ENCODE data around the gene SLC24A4.

The SLC24A4 gene

DNA sequence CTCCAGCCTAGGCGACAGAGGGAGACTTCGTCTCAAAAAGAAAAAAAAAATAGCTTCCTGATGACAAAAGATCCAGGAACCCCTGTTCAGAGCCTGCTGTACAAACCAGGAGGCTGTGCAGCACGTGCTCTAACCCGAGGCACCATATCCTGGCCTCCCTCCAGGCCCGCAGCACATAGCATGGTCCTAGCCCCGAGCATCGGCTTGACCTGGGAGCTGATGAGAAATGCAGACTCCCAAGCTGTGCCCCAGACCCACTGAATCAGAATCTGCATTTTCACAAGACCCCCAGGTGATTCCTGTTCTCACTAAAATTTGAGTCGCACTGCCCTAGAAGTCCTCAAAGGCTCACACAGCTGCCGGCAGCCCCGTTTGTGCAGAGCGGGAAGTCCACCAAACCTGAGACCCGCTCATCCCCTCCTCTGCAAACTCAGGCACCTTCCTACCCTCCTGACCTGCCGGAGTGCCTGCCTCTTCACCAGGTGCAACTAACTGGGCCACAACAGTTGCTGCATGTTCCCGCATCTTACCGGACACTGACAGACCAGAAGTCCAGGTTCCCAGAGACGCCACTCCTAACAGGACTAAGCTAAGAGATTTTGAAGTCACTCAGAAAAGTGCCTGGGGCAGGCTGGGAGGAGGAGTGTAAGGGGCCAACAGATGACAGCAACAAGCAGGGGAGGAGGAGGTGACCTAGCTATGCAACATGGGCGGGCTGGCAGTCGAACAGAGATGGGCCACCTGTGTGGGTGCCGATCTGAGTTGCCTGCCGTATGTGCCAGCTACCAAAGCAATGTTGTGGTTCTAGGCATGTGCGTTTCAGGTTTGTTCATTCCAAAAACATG lies 166.7 kb downstream of the SLC24A4 start:
- no peaks in the 10 kb centered on the region for H3K27me3 Mint-ChIP-seq
- no peaks in the 10 kb centered on the region for H3K9me3 Mint-ChIP-seq
- H3K36me3 Mint-ChIP-seq (ENCODE audit: insufficient read depth) = no peaks in the 10 kb centered on the region
- no peak overlapping the region for H3K27ac Mint-ChIP-seq (ENCODE audit: low read depth)
- H3K4me1 Mint-ChIP-seq = no peaks in the 10 kb centered on the region
- DNase-seq (ENCODE audit: low spot score in 2 of 2) = no peak
- no peak for ATAC-seq (replicated peaks; ENCODE audit: extremely low read depth, poor library complexity, severe bottlenecking)
- no peak overlapping the region for H3K4me3 Mint-ChIP-seq

DNA sequence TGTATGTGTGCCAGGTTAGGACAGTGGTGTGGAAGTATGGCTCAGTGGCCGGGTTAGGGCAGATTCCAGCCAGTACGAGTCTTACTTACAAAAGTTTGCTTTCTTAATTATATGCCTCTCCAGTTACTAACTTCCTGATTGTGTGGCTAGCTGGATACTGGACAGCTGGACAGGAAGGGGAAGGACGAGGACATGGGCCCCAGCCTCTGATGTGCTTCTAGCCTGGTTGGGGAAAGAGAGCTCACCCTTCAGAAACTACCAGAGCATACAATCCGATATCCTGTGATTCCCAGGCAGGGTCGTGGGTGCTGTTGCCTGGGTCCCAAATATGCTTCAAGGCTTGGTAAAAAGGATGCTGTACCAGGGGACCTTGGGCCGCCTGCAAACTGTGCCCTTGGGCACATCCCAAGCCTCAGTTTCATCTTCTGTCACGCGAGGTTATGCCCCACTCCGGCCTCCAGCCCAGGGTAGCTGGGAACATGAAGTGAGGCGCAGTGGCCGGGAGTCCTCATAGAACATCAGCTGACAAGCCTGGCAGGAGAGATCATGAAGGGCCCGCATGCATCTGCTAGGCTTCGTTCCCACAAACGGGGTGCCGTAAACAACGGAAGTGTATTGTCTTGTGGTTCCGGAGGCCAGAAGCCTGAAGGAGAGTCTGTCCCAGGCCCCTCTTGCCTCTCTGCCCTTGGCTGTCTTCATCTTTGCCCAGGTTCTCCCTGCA lies 167.4 kb downstream of the SLC24A4 start:
- DNase-seq (ENCODE audit: low spot score in 2 of 2) (no peak), ATAC-seq (replicated peaks; ENCODE audit: extremely low read depth, poor library complexity, severe bottlenecking) (no peak)
- H3K9me3 Mint-ChIP-seq = no peaks in the 10 kb centered on the region
- H3K36me3 Mint-ChIP-seq (ENCODE audit: insufficient read depth) = no peaks in the 10 kb centered on the region
- H3K27ac Mint-ChIP-seq (ENCODE audit: low read depth) = no peak overlapping the region
- no peak overlapping the region for H3K4me3 Mint-ChIP-seq
- H3K4me1 Mint-ChIP-seq = no peaks in the 10 kb centered on the region
- H3K27me3 Mint-ChIP-seq = no peaks in the 10 kb centered on the region

- no peaks in the 10 kb centered on the region for H3K9me3 Mint-ChIP-seq
- H3K4me3 Mint-ChIP-seq = no peak overlapping the region
- H3K36me3 Mint-ChIP-seq (ENCODE audit: insufficient read depth) = no peaks in the 10 kb centered on the region
- H3K27me3 Mint-ChIP-seq = no peaks in the 10 kb centered on the region
- DNase-seq (ENCODE audit: low spot score in 2 of 2) (no peak), ATAC-seq (replicated peaks; ENCODE audit: extremely low read depth, poor library complexity, severe bottlenecking) (no peak)
- H3K27ac Mint-ChIP-seq (ENCODE audit: low read depth) = no peak overlapping the region
- H3K4me1 Mint-ChIP-seq = no peaks in the 10 kb centered on the region
Observed at GRCh38 chr14:92491782-92492181, 168.8 kb downstream of the SLC24A4 start.

GRCh38 chr14:92492258-92492657 lies 169.3 kb downstream of the SLC24A4 start:
- Mint-ChIP-seq H3K4me1 (no peaks in the 10 kb centered on the region), H3K36me3 (ENCODE audit: insufficient read depth) (no peaks in the 10 kb centered on the region)

GRCh38 chr14:92493024-92493423 lies 170.1 kb downstream of the SLC24A4 start:
- H3K9me3 Mint-ChIP-seq = no peaks in the 10 kb centered on the region

More at GRCh38 chr14:92492258-92492657, 169.3 kb downstream of the SLC24A4 start:
- Mint-ChIP-seq H3K4me3 (no peak overlapping the region), H3K27me3 (no peaks in the 10 kb centered on the region), H3K9me3 (no peaks in the 10 kb centered on the region), H3K27ac (ENCODE audit: low read depth) (no peak overlapping the region)
- no peak for ATAC-seq (replicated peaks; ENCODE audit: extremely low read depth, poor library complexity, severe bottlenecking)
- no peak for DNase-seq (ENCODE audit: low spot score in 2 of 2)

GRCh38 chr14:92493492-92493891 lies 170.5 kb downstream of the SLC24A4 start:
- Mint-ChIP-seq H3K9me3 (no peaks in the 10 kb centered on the region), H3K27me3 (no peaks in the 10 kb centered on the region), H3K27ac (ENCODE audit: low read depth) (no peak overlapping the region), H3K36me3 (ENCODE audit: insufficient read depth) (no peaks in the 10 kb centered on the region), H3K4me3 (no peak overlapping the region), H3K4me1 (no peaks in the 10 kb centered on the region)
- ATAC-seq (replicated peaks; ENCODE audit: extremely low read depth, poor library complexity, severe bottlenecking) (no peak), DNase-seq (ENCODE audit: low spot score in 2 of 2) (no peak)

More at GRCh38 chr14:92493024-92493423, 170.1 kb downstream of the SLC24A4 start:
- H3K27ac Mint-ChIP-seq (ENCODE audit: low read depth) = no peak overlapping the region
- no peak for DNase-seq (ENCODE audit: low spot score in 2 of 2)
- no peaks in the 10 kb centered on the region for H3K36me3 Mint-ChIP-seq (ENCODE audit: insufficient read depth)
- no peak overlapping the region for H3K4me3 Mint-ChIP-seq
- H3K27me3 Mint-ChIP-seq = no peaks in the 10 kb centered on the region
- no peak for ATAC-seq (replicated peaks; ENCODE audit: extremely low read depth, poor library complexity, severe bottlenecking)
- no peaks in the 10 kb centered on the region for H3K4me1 Mint-ChIP-seq

DNA sequence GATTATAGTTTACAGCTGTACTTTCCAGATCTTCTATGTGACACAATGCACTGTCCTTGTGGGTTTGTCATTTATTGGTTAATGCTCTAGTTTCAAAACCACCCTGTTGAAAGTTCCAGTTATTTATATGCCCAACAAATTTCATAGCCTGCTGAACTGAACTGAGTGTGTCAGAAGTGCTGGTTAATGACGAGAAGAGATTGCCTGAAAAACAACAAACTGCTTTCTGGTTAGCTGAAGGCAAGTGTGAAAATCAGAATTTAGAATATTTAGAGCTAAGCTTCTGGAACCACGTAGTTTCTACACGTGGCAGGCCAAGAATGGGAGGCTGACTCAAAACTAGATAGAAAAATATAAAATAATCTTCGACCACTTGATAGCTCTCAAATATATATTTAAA lies 171.5 kb downstream of the SLC24A4 start:
- Mint-ChIP-seq H3K27me3 (no peaks in the 10 kb centered on the region), H3K4me1 (no peaks in the 10 kb centered on the region), H3K9me3 (no peaks in the 10 kb centered on the region), H3K27ac (ENCODE audit: low read depth) (no peak overlapping the region), H3K36me3 (ENCODE audit: insufficient read depth) (no peaks in the 10 kb centered on the region), H3K4me3 (no peak overlapping the region)
- ATAC-seq (replicated peaks; ENCODE audit: extremely low read depth, poor library complexity, severe bottlenecking) (no peak), DNase-seq (ENCODE audit: low spot score in 2 of 2) (no peak)

DNA sequence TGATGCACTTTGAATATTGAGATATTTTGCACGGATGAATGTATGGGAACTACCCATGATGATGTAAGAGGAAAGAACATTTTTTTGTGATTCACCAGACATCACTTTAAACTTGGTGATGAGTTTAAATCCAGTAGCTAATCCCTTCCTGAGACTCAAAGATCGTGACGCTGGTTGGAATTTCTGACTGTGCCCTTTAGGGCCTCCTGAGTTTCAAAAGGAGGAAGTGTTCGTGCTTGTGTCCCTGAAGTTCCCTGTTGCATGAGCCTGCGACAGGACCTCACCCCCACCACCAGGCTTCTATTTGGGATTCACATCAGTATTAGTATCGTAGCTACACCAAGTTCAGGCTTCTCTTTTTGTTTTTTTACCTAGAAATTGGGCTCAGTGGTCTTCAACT lies 172.1 kb downstream of the SLC24A4 start:
- no peak for ATAC-seq (replicated peaks; ENCODE audit: extremely low read depth, poor library complexity, severe bottlenecking)
- Mint-ChIP-seq H3K4me3 (no peak overlapping the region), H3K9me3 (no peaks in the 10 kb centered on the region), H3K36me3 (ENCODE audit: insufficient read depth) (no peaks in the 10 kb centered on the region), H3K4me1 (no peaks in the 10 kb centered on the region), H3K27ac (ENCODE audit: low read depth) (no peak overlapping the region), H3K27me3 (no peaks in the 10 kb centered on the region)
- no peak for DNase-seq (ENCODE audit: low spot score in 2 of 2)

- Mint-ChIP-seq H3K9me3 (no peaks in the 10 kb centered on the region), H3K4me3 (no peak overlapping the region), H3K4me1 (no peaks in the 10 kb centered on the region), H3K27ac (ENCODE audit: low read depth) (no peak overlapping the region), H3K36me3 (ENCODE audit: insufficient read depth) (no peaks in the 10 kb centered on the region), H3K27me3 (no peaks in the 10 kb centered on the region)
- no peak for DNase-seq (ENCODE audit: low spot score in 2 of 2)
- no peak for ATAC-seq (replicated peaks; ENCODE audit: extremely low read depth, poor library complexity, severe bottlenecking)
Observed at GRCh38 chr14:92496191-92496857, 173.4 kb downstream of the SLC24A4 start.

DNA sequence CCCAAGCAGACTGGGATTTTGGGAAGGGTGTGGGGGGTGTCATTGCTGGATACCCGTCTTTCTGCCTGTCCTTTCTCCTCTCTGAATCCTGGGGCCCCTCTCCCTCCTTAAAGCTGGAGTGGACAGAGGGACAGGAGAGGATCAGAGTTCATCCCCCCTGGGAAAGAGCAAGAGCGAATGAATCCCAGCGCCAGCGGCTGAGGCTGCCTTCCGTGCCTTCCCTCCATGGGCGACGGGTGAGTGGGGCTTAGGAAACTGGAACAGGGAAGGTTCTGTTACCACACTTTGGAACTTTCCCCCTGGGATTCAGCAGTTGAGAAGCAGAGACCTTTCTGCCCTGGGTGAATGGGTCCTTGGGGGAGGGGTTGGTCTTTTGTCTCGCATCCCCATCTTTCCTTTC lies 174.4 kb downstream of the SLC24A4 start:
- no peak overlapping the region for H3K4me3 Mint-ChIP-seq
- no peaks in the 10 kb centered on the region for H3K4me1 Mint-ChIP-seq
- H3K36me3 Mint-ChIP-seq (ENCODE audit: insufficient read depth) = no peaks in the 10 kb centered on the region
- H3K9me3 Mint-ChIP-seq = no peaks in the 10 kb centered on the region
- H3K27ac Mint-ChIP-seq (ENCODE audit: low read depth) = no peak overlapping the region
- ATAC-seq (replicated peaks; ENCODE audit: extremely low read depth, poor library complexity, severe bottlenecking) (no peak), DNase-seq (ENCODE audit: low spot score in 2 of 2) (no peak)
- no peaks in the 10 kb centered on the region for H3K27me3 Mint-ChIP-seq

- no peak overlapping the region for H3K4me3 Mint-ChIP-seq
Observed at GRCh38 chr14:92499234-92499633, 176.3 kb downstream of the SLC24A4 start.

DNA sequence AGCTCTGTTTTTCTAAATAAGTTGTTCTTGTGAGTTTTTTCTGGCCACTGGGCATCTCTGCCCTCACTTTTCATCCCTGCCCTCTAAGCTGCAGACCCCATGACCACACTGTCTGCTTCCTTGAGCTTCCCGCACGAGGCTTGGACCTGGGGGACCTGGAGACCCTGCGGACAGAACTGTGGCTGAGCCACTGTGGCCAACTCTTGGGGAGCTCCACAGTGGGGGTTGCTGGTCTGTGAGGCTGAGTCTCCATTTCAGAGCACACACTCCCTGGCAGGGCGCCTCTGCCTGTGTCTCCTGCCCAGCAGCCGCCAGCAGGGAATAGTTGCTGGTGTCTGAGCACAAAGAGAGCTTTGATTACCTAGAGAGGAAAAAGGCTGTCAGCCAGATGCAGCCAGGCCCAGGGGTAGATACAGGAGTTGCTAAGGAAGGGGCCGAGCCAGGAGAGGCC lies 177.6 kb downstream of the SLC24A4 start:
- no peaks in the 10 kb centered on the region for H3K9me3 Mint-ChIP-seq
- no peak for ATAC-seq (replicated peaks; ENCODE audit: extremely low read depth, poor library complexity, severe bottlenecking)
- no peak overlapping the region for H3K4me3 Mint-ChIP-seq
- H3K27me3 Mint-ChIP-seq = no peaks in the 10 kb centered on the region
- H3K4me1 Mint-ChIP-seq = peaks cover 9% of the 10 kb centered on the region
- H3K27ac Mint-ChIP-seq (ENCODE audit: low read depth) = no peak overlapping the region
- no peak for DNase-seq (ENCODE audit: low spot score in 2 of 2)
- H3K36me3 Mint-ChIP-seq (ENCODE audit: insufficient read depth) = no peaks in the 10 kb centered on the region

More at GRCh38 chr14:92499234-92499633, 176.3 kb downstream of the SLC24A4 start:
- H3K9me3 Mint-ChIP-seq = no peaks in the 10 kb centered on the region
- ATAC-seq (replicated peaks; ENCODE audit: extremely low read depth, poor library complexity, severe bottlenecking) = no peak
- no peaks in the 10 kb centered on the region for H3K4me1 Mint-ChIP-seq
- no peaks in the 10 kb centered on the region for H3K27me3 Mint-ChIP-seq
- H3K27ac Mint-ChIP-seq (ENCODE audit: low read depth) = no peak overlapping the region
- no peak for DNase-seq (ENCODE audit: low spot score in 2 of 2)
- H3K36me3 Mint-ChIP-seq (ENCODE audit: insufficient read depth) = no peaks in the 10 kb centered on the region
